ENCODE data around the gene RABGAP1L.

DNA sequence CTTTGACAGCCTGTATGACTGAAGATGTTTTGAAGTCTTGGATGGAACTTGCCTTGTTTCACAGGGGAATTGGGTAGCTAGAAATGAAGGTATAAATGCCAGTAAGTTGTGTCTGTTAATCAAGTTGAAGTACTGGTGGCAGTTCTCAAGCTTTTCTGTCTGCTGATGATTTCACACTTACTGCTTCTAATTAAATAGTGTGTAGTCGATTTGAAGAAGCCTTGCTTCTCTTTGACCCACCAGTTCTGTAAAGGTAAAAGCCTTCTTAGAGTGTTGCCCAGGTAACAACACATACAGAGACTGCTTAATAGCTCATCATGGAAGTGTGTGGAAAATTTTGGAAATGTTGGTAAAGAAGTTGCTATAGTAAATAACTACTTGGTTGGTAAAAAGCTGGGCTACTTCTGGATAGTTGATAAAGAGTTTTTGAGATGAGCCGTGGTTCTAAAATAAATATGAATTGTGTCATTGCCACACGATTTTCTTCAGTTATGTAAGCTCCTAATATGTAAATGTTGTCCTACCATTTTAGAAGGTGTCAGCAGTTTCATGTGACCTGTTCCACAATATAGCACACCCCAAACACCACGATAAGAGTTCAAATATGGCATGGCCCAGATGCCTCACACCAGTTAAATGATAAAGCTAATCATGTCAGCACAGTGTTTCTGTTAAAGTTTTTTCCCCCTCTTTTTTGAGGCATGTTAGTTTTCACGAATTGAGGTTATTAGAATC is 7.4 kb downstream of the RABGAP1L start:
- TF ChIP-seq EZH2 (IDR thresholded peaks at IDR 0.05), result no peak
- TF ChIP-seq, protein P1, sequence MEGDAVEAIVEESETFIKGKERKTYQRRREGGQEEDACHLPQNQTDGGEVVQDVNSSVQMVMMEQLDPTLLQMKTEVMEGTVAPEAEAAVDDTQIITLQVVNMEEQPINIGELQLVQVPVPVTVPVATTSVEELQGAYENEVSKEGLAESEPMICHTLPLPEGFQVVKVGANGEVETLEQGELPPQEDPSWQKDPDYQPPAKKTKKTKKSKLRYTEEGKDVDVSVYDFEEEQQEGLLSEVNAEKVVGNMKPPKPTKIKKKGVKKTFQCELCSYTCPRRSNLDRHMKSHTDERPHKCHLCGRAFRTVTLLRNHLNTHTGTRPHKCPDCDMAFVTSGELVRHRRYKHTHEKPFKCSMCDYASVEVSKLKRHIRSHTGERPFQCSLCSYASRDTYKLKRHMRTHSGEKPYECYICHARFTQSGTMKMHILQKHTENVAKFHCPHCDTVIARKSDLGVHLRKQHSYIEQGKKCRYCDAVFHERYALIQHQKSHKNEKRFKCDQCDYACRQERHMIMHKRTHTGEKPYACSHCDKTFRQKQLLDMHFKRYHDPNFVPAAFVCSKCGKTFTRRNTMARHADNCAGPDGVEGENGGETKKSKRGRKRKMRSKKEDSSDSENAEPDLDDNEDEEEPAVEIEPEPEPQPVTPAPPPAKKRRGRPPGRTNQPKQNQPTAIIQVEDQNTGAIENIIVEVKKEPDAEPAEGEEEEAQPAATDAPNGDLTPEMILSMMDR (IDR thresholded peaks at IDR 0.05), result no peak
